Stimulated activated naive CD8-positive, alpha-beta T cell treated with anti-CD3 and anti-CD28 coated beads, Interleukin-15, amount 100 ng/mL, for 72 hours (primary cell): ENCODE measurements around the gene ZNF277.
A peak's percentile ranks its signal among the peaks of the same experiment; 100 is the strongest.

Experiments used
- ATAC-seq: fragments of 150-1000 bp; cut with Tn5 transposase; 2 replicates; pipeline ENCODE4 v1.10.0; 2021; ENCODE audit warnings: mild to moderate bottlenecking, moderate library complexity
- DNase-seq, 2 donors: peaks; one replicate each; pipeline ENCODE4 v3.0.0; 2021 to 2022
- H3K27ac Mint-ChIP-seq, 2 donors: one replicate each; pipeline ENCODE4 v1.8.0; 2022; ENCODE audit warnings: mild to moderate bottlenecking in 2 of 2, mixed read lengths in 2 of 2, moderate library complexity in 2 of 2
- H3K27me3 Mint-ChIP-seq: one replicate; pipeline ENCODE4 v1.8.0; 2022; ENCODE audit warnings: mixed read lengths
- H3K4me1 Mint-ChIP-seq: one replicate; pipeline ENCODE4 v1.8.0; 2022; ENCODE audit warnings: mild to moderate bottlenecking, mixed read lengths
- H3K4me3 Mint-ChIP-seq, 2 donors: one replicate each; pipeline ENCODE4 v1.8.0; 2022; ENCODE audit warnings: mild to moderate bottlenecking in 2 of 2, mixed read lengths in 2 of 2, moderate library complexity in 1 of 2
- H3K9me3 Mint-ChIP-seq, 2 donors: one replicate each; pipeline ENCODE4 v1.8.0; 2022; ENCODE audit warnings: mixed read lengths in 2 of 2

The ZNF277 gene

DNA sequence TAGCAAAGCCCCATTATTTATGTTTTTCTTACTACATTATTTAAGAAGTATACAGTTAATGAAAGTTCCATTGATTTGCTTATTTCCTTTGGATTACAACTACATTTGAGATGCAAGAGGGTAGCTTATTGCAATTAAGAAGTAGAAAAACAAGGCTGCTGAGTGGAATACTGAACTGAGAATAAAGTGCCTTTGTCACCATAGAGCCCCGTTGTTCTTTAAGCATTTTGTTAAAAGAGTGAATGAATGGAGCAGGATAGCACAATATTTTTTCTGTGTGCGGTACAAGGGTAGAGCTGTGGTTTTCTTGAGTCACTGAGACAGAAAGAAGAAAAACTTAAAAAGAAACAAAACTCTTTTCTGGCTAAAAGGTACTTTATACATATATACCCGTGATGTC lies 45.6 kb downstream of the ZNF277 start:
- Mint-ChIP-seq H3K4me1 (peaks cover 47% of the 10 kb centered on the region), H3K9me3 (peaks cover 4 to 11% of the 10 kb centered on the region in 2 donors), H3K27me3 (no peaks in the 10 kb centered on the region), H3K27ac (no peak overlapping the region), H3K4me3 (no peak overlapping the region)
- DNase-seq = no peak
- ATAC-seq = no peak

- no peak overlapping the region for H3K27ac Mint-ChIP-seq
- peaks cover 4 to 11% of the 10 kb centered on the region in 2 donors for H3K9me3 Mint-ChIP-seq
- ATAC-seq = no peak
Measured at GRCh38 chr7:112252691-112253090, 46.2 kb downstream of the ZNF277 start.

GRCh38 chr7:112254156-112254555 lies 47.7 kb downstream of the ZNF277 start:
- DNase-seq (no peak), ATAC-seq (no peak)
- Mint-ChIP-seq H3K27ac (no peak overlapping the region), H3K4me1 (peaks cover 47% of the 10 kb centered on the region), H3K4me3 (no peak overlapping the region), H3K27me3 (no peaks in the 10 kb centered on the region), H3K9me3 (peaks cover 0 to 6% of the 10 kb centered on the region in 2 donors)

More at GRCh38 chr7:112252691-112253090, 46.2 kb downstream of the ZNF277 start:
- DNase-seq = no peak
- no peaks in the 10 kb centered on the region for H3K27me3 Mint-ChIP-seq
- peaks cover 47% of the 10 kb centered on the region for H3K4me1 Mint-ChIP-seq
- H3K4me3 Mint-ChIP-seq = no peak overlapping the region

DNA sequence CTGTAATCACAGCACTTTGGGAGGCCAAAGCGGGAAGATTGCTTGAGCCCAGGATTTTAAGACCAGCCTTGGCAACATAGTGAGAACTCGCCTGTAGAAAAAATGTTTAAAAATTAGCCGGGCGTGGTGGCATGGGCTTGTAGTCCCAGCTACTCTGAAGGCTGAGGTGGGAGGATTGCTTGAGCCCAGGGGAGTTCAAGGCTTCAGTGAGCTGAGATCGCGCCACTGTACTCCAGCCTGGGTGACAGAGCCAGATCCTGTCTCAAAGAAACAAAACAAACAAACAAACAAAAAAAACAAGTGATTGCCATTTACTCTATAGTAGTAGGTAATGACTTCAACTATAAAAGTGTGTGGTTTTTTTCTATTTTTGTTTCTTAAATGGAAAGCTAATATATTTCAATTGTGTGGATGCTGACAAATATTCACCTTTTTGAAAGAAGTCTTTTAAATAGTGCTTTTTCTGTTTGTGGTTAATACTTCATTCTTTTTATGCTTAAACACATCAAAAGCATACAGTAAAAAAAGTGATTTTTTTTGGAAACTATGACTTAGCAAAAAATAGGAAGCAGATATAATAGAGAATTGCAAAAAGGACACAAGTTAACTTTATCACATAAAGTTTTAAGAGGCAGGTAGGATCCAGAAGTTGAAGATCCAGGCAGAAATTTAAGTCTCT lies 48.4 kb downstream of the ZNF277 start:
- DNase-seq = no peak
- H3K4me3 Mint-ChIP-seq = no peak overlapping the region
- H3K9me3 Mint-ChIP-seq = no peaks in the 10 kb centered on the region
- no peak for ATAC-seq
- H3K27ac Mint-ChIP-seq = no peak overlapping the region
- peaks cover 47% of the 10 kb centered on the region for H3K4me1 Mint-ChIP-seq
- no peaks in the 10 kb centered on the region for H3K27me3 Mint-ChIP-seq

- DNase-seq (no peak), ATAC-seq (no peak)
- Mint-ChIP-seq H3K27ac (no peak overlapping the region), H3K4me3 (no peak overlapping the region), H3K9me3 (no peaks in the 10 kb centered on the region), H3K4me1 (peaks cover 47% of the 10 kb centered on the region), H3K27me3 (no peaks in the 10 kb centered on the region)
Measured at GRCh38 chr7:112255388-112255720, 48.9 kb downstream of the ZNF277 start.

- H3K4me1 Mint-ChIP-seq = peaks cover 31% of the 10 kb centered on the region
- no peak overlapping the region for H3K27ac Mint-ChIP-seq
- no peaks in the 10 kb centered on the region for H3K9me3 Mint-ChIP-seq
Measured at GRCh38 chr7:112257073-112257472, 50.6 kb downstream of the ZNF277 start.

DNA sequence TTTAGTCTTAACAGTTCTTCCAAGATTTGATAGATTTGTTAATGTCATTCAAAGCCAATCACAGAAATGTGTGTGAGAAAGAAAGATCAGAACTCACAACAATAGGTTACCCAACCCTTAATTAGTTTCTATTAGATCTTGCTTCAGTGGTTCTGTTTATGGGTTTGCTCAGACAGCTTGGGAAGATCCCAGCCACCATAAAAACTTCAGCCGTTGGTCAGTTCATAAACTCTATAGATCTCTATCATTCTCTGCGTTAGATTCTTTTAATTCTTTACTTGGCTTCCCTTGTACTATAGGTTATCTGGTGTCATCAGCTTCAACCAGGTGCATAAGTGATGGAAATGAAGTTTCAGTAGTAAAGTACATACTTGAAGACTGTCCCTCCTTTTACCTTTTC lies 54.4 kb downstream of the ZNF277 start:
- DNase-seq = no peak
- no peak for ATAC-seq
- no peaks in the 10 kb centered on the region for H3K9me3 Mint-ChIP-seq

More at GRCh38 chr7:112257073-112257472, 50.6 kb downstream of the ZNF277 start:
- ATAC-seq (no peak), DNase-seq (no peak)
- Mint-ChIP-seq H3K27me3 (no peaks in the 10 kb centered on the region), H3K4me3 (no peak overlapping the region)

GRCh38 chr7:112262036-112262435 lies 55.5 kb downstream of the ZNF277 start:
- DNase-seq = no peak
- no peak for ATAC-seq
- no peak overlapping the region for H3K27ac Mint-ChIP-seq
- peaks cover 29% of the 10 kb centered on the region for H3K4me1 Mint-ChIP-seq
- H3K27me3 Mint-ChIP-seq = no peaks in the 10 kb centered on the region
- H3K4me3 Mint-ChIP-seq = no peak overlapping the region
- no peaks in the 10 kb centered on the region for H3K9me3 Mint-ChIP-seq

More for the DNA sequence above, 54.4 kb downstream of the ZNF277 start:
- Mint-ChIP-seq H3K4me1 (peaks cover 24% of the 10 kb centered on the region), H3K27ac (no peak overlapping the region), H3K4me3 (no peak overlapping the region), H3K27me3 (no peaks in the 10 kb centered on the region)

GRCh38 chr7:112262855-112263487 lies 56.5 kb downstream of the ZNF277 start:
- DNase-seq (no peak), ATAC-seq (no peak)
- Mint-ChIP-seq H3K27me3 (no peaks in the 10 kb centered on the region), H3K4me1 (peaks cover 39% of the 10 kb centered on the region), H3K4me3 (no peak overlapping the region), H3K27ac (no peak overlapping the region), H3K9me3 (no peaks in the 10 kb centered on the region)

DNA sequence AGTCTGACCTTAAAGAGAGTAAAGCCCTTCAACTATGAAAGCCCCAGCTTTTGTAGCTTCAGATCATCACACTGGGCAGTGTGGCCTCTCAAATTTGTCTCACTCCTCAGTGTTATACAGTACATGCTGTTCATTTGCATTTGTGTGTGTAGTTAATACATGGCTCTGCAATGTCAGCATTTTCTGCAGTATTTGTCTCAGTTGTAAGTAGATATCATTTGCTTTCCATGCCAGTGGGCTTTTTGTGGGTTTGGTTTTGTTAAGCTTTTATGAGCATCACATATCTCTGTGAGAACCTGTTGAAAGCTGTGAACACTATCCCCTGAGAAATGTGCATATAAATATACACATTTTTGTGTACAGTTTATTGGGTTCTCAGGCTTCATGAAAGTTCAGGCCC lies 57.0 kb downstream of the ZNF277 start:
- H3K27me3 Mint-ChIP-seq = no peaks in the 10 kb centered on the region
- H3K27ac Mint-ChIP-seq = no peak overlapping the region
- DNase-seq (no peak), ATAC-seq (no peak)
- H3K9me3 Mint-ChIP-seq = no peaks in the 10 kb centered on the region
- H3K4me3 Mint-ChIP-seq = no peak overlapping the region
- peaks cover 39% of the 10 kb centered on the region for H3K4me1 Mint-ChIP-seq

- DNase-seq = no peak
- H3K27ac Mint-ChIP-seq = no peak overlapping the region
- peaks cover 39% of the 10 kb centered on the region for H3K4me1 Mint-ChIP-seq
- H3K9me3 Mint-ChIP-seq = no peaks in the 10 kb centered on the region
- H3K27me3 Mint-ChIP-seq = no peaks in the 10 kb centered on the region
- ATAC-seq = no peak
- no peak overlapping the region for H3K4me3 Mint-ChIP-seq
Measured at GRCh38 chr7:112266141-112266540, 59.6 kb downstream of the ZNF277 start.

DNA sequence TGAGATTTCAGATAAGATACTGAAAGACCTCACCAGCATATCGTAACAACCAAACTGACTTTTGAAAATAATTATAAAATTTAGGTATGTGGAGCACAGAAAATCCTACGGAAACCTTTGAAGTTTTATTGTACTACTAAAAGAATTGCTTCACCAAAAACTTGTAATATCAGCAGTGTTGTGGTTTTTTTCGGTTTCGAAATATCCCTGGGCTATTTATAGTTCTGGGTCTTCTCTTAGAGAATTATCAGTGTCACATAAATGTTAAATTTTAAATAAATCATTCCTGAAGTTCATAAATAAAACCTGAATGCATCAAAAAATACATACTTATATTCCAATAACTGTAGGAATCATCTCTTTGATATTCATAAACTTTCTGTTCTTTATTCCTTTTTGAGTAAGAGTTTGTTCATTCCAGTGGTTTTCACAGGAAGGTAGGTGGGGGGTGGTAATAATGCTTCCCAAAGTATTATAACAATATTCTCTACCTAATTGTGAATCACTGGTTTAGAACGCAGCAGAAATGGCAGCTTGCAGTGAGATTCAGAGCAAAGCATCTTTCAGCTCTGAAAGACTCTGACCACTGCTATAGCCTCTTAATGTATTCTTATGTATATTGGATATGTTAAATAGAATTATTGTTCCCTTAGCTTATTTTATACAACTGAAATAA lies 60.2 kb downstream of the ZNF277 start:
- H3K4me3 Mint-ChIP-seq = peak overlapping the region in 1 of 2 donors; percentile 37
- no peak for ATAC-seq
- no peaks in the 10 kb centered on the region for H3K9me3 Mint-ChIP-seq
- no peak overlapping the region for H3K27ac Mint-ChIP-seq
- peaks cover 39% of the 10 kb centered on the region for H3K4me1 Mint-ChIP-seq
- H3K27me3 Mint-ChIP-seq = no peaks in the 10 kb centered on the region
- DNase-seq = no peak

GRCh38 chr7:112267944-112268691 lies 61.6 kb downstream of the ZNF277 start:
- Mint-ChIP-seq H3K27ac (no peak overlapping the region), H3K4me3 (no peak overlapping the region)

DNA sequence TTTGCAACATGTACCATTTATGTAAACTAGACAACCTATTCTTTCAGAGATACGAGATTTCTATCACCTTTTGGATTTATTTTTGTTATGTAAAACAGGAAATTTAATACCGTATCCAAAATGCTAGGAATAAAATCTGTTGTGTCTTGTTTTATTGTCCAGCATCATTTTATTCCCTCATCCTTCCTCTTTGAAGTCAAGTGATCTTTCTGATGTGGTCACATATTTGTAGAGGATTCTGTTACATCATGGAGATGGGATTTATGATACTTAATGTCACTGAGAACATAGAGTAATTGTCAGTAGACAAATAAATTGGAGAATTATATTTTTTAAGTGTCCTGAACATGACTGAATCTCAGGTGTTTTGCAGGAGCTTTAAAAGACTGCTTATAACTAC lies 64.7 kb downstream of the ZNF277 start:
- Mint-ChIP-seq H3K27ac (no peak overlapping the region), H3K4me3 (no peak overlapping the region), H3K9me3 (no peaks in the 10 kb centered on the region), H3K27me3 (no peaks in the 10 kb centered on the region), H3K4me1 (peaks cover 25% of the 10 kb centered on the region)
- ATAC-seq (no peak), DNase-seq (no peak)

More at GRCh38 chr7:112267944-112268691, 61.6 kb downstream of the ZNF277 start:
- ATAC-seq (no peak), DNase-seq (no peak)
- Mint-ChIP-seq H3K27me3 (no peaks in the 10 kb centered on the region), H3K4me1 (peaks cover 38% of the 10 kb centered on the region), H3K9me3 (no peaks in the 10 kb centered on the region)

DNA sequence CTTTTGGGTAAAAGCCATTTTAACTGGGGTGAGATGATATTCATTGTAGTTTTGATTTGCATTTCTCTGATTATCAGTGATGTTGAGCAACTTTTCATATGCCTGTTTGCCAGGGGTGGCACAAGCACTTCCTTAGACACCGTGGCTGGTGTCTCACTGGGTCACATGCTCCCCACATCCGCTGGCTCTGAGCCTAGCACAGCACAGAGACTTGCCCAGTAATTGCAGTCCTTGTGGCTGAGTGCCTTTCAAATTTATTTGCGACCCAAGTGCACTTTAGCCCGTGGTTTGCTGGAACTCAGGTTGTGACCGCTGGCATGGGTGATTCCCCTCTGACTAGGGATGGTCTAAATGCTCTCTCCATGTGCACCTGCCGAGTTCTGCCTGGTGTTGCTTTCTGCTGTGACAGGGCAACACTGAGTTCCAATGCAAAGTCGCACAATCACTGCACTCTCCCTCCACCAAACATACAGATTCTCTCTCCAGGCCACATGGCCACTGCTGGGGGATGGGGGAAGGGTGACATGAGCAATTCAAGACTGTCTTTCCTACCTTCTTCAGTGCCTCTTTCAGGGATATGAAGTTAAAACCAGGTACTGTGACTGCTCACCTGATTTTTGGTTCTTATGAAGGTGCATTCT lies 66.5 kb downstream of the ZNF277 start:
- H3K27ac Mint-ChIP-seq = peak overlapping the region in 1 of 2 donors; percentile 38
- peaks cover 11% of the 10 kb centered on the region for H3K4me1 Mint-ChIP-seq
- DNase-seq = no peak
- no peaks in the 10 kb centered on the region for H3K9me3 Mint-ChIP-seq
- peak; percentile 77 for ATAC-seq
- no peak overlapping the region for H3K4me3 Mint-ChIP-seq
- no peaks in the 10 kb centered on the region for H3K27me3 Mint-ChIP-seq
